H1 (cell line): ENCODE measurements around the gene OR6K6. TPM values are rescaled to one million over a fixed set of nuclear protein-coding genes. Genes with fewer than 3 reads are reported as not detected.

Source experiments
- POLR2AphosphoS5 ChIP-seq: IDR thresholded peaks from 2 replicates; pipeline ENCODE4 v1.6.1; 2011; ENCODE audit warnings: low read depth, low read length
- SP2 ChIP-seq: IDR thresholded peaks from 2 replicates; pipeline ENCODE4 v1.6.1; 2012; ENCODE audit warnings: mild to moderate bottlenecking, low read length, inconsistent platforms
- polyA plus RNA-seq, 7 experiments: library from polyadenylated mRNA; depleted of rRNA in 3 of 7; stranded (reverse) in 5 of 7; unstranded in 2 of 7; fragments of >200 nt in 5 of 7; fragments of 200-250 nt in 2 of 7; gene quantifications; 1 replicate in 5 of 7; 2 replicates in 1 of 7; 4 replicates in 1 of 7; pipeline versions ENCODE4 v1.2.1 to v1.2.3, GENCODE V29; 2011 to 2013; ENCODE audit warnings: missing spikeins in 2 of 7, mixed read lengths in 2 of 7
- total RNA-seq: library from RNA; stranded (reverse); fragmentation: NEBNext Ultra II Directional; extraction: Animal tissue kit (Norgen Biotek cat#: 25700); gene quantifications from 2 replicates; pipeline ENCODE4 v1.2.1, GENCODE V29; 2021
- TF ChIP-seq, protein P1 (sequence below): IDR thresholded peaks from 2 replicates; pipeline ENCODE4 v1.6.1; 2011; ENCODE audit warnings: low read length, improper control_type of control experiment

Gene OR6K6
- total and polyA plus RNA-seq, 2 of the 8 experiments (the other 6 are each of a cell fraction or from before 2014, with no cell fraction given): not detected

DNA sequence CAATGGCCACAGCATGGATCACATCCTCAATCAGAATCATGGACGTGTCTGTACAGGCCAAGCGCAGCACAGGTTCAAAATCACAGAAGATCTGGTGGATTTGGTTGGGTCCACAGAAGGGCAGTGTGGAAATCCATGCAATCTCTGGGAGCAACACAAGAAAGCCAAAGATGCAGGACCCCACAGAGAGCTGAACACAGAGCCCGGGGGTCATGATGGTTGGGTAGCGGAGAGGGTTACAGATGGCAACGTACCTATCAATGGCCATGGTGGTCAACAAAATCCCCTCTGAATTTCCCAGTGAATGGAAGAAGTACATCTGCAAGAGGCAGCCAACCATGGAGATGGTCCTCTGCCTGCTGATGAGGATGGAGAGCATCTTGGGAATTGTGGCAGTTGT lies 30.1 kb upstream of the OR6K6 start (continued):
- TF ChIP-seq, protein P1, sequence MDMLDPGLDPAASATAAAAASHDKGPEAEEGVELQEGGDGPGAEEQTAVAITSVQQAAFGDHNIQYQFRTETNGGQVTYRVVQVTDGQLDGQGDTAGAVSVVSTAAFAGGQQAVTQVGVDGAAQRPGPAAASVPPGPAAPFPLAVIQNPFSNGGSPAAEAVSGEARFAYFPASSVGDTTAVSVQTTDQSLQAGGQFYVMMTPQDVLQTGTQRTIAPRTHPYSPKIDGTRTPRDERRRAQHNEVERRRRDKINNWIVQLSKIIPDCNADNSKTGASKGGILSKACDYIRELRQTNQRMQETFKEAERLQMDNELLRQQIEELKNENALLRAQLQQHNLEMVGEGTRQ: no peak
- TF ChIP-seq POLR2AphosphoS5: no peak
- no peak for TF ChIP-seq SP2
